GM18907 (cell line): ENCODE measurements around the gene AKAP7.
A peak's percentile ranks its signal among the peaks of the same experiment; 100 is the strongest.
"Not testable (repeated sequence)": the region's sequence is repeated elsewhere in the genome, so short reads cannot be mapped to it uniquely, and the experiment has no call there.

Experiments used
- ATAC-seq: cut with Tn5 transposase; IDR thresholded peaks from one replicate; pipeline ENCODE4 v1.9.1; 2021; ENCODE audit warnings: mild to moderate bottlenecking, moderate library complexity; ENCODE audit not compliant: unreplicated experiment

The AKAP7 gene

DNA sequence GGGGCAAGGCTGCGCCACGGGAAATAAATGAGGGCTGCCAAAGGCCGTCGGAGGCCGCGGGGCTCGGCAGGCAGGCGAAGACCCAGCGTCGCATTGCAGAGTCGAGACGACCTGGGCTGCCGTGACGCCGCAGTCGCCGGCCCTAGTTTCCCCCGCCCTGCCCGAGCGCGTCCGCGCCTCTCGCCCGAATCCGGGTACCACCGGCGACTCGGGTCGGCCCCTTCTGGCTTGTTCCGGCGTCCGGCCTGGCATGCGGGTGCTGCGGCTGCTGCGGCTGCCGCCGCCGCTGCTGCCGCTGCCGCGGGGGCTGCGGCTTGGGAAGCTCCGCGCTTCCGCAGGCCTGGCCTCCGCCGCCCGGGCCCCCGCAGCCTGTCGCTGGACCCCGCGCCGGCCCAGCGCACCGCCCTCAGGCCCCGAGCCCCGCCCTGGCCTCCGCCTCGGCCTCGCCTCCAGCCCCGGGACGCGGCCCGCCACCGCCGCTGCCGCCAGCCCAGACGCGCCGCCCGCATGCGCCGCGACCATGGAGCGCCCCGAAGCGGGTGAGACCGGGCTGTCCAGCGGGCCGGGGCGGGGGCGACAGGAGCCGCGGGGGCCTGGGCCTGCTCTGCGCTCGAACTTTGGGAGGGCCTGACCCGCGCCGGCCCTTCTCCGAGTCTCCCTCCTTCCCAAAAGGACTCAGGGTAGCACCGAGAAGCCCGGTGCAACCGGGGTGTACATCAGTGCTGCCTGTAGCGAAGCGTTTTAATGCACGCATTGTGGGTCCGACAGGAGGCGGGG lies at the start of gene AKAP7:
AKAP7 (plus strand) TSS at position 224 of the 777 bp plus-strand sequence; CDS start at position 521, 297 bp downstream.
- peak; percentile 80 for ATAC-seq

DNA sequence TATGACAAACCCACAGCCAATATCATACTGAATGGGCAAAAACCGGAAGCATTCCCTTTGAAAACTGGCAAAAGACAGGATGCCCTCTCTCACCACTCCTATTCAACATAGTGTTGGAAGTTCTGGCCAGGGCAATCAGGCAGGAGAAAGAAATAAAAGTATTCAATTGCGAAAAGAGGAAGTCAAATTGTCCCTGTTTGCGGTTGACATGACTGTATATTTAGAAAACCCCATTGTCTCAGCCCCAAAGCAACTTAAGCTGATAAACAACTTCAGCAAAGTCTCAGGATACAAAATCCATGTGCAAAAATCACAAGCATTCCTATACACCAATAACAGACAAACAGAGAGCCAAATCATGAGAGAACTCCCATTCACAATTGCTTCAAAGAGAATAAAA lies 44.9 kb upstream of the AKAP7 start:
- ATAC-seq = not testable (repeated sequence)

DNA sequence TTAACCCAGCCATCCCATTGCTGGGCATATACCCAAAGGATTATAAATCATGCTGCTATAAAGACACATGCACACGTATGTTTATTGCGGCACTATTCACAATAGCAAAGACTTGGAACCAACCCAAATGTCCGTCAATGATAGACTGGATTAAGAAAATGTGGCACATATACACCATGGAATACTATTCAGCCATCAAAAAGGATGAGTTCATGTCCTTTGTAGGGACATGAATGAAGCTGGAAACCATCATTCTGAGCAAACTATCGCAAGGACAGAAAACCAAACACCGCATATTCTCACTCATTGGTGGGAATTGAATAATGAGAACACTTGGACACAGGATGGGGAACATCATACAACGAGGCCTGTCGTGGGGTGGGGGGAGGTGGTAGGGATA lies 43.3 kb upstream of the AKAP7 start:
- ATAC-seq = not testable (repeated sequence)

DNA sequence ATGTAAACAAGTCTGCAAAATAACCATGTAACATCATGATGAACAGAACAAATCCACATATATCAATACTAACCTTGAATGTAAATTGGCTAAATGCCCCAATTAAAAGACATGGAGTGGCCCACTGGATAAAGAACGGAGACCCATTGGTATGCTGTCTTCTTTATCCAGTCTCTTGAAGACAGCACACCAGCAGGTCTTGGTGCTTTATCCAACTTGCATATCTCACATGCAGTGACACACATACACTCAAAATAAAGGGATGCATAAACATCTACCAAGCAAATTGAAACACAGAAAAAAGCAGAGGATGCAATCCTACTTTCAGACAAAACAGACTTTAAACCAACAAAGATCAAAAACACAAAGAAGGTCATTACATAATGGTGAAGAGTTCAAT lies 41.9 kb upstream of the AKAP7 start:
- ATAC-seq = no peak

DNA sequence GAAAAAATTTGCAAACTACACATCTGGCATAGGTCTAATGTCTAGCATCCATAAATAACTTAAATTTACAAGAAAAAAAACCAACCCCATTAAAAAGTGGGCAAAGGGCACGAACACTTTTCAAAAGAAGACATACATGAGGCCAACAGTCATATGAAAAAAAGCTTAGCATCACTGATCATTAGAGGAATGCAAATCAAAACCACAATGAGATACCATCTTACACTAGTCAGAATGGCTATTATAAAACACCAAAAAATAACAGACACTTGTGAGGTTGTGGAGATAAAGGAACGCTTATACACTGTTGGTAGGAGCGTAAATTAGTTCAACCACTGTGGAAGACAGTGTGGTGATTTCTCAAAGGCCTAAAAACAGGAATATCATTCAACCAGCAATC lies 38.5 kb upstream of the AKAP7 start:
- ATAC-seq = no peak

DNA sequence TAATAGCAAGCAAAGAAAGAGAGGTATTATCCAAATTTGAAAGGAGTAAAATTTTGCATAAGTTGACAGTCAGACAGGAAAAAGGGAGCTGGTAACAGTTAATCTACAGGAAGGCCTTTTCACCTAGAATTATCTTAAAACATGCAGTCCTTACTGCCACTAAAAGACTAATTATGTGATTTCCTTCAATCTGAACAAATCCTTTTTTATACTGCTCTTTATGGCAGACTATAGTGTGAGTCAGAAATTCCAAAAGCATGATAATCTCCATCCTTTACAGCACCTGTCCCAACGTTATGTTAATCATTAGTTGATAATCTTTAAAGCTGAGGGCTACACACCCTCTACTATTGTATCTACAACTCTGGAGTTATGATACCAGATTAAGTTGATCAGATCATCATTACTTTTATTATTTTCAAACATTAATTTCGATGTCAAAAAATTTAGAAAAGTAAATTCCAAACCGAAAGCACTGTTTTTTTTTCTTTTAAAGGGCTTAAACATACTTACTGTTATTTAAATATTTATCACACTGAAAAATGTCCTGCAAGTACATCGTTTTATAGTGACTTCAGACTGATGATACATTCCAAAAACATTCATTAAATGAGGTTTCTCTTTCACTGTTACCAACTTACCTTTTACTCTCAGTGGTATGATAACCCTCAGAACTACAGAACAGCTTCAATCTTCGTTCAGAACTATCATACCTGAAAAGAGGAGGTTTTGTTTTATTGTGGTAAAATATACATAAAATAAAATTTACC lies 33.2 kb upstream of the AKAP7 start:
- ATAC-seq = no peak

DNA sequence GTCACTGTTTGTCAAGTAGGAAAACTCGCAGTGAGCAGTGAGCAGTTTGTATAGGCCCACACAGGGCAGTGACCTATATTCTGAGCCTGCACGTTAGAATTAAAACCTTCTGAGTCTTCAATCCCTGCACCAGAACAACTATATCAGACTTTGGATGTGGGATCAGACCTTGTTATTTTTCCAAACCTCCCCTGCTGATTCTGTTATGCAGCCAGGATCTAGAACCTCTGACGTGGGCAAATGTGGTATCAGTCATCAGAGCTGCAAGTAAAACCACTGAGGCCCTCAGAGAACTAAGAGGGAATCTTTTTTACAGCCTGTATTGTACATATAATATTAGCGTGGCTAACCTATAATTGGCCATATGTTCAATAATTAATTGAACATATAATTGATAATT lies 32.0 kb upstream of the AKAP7 start:
- ATAC-seq = no peak

DNA sequence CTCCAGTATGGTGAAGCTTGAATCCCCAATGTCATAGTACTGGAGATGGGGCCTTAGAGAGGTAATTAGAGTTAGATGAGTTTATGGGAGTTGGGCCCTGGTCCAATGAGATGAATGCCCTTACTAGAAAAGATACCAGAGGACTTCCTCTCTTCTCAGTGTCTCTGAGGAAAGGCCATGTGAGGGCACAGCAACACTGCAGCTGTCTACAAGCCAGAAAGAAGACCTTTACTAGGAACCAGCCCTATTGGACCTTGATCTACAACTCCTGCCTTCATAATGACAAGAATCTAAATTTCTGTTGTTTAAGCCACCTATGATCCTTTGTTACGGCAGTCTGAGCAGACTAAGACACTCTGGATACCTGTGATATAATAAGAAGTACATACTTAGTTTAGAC lies 31.4 kb upstream of the AKAP7 start:
- ATAC-seq = no peak

DNA sequence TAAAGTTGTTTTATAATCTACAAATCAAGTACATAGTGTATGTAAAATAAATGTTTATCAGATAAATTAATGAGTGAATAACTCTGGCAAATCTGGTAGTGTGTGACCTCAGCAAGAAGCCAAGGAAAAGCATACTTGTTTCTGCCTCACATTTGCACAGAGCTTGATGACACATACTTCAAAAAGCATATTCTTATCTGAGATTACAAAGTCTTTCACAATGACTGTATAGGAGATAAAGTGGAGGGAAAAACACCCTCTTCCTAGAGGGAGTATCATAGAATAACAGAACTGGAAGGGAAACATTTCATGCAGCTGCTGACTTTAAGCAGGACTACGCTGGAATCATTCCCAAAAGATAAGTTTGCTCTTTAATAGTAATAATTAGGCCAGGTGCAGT lies 28.1 kb upstream of the AKAP7 start:
- ATAC-seq = no peak

DNA sequence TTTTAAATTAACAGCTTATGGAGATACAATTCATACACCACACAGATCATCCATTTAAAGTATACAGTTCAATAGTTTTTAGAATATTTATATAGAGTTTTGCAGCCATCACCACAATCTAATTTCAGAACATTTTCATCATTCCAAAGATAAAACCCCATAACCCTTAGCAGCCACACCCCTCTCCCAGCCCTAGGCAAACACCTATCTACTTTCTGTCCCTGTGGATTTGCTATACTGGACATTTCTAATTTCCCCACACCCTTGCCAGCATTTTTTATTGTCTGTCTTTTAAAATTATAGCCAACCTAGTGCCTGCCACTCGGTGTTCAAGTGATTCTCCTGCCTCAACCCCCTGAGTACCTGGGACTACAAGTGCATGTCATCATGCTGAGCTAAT lies 23.0 kb upstream of the AKAP7 start:
- no peak for ATAC-seq

DNA sequence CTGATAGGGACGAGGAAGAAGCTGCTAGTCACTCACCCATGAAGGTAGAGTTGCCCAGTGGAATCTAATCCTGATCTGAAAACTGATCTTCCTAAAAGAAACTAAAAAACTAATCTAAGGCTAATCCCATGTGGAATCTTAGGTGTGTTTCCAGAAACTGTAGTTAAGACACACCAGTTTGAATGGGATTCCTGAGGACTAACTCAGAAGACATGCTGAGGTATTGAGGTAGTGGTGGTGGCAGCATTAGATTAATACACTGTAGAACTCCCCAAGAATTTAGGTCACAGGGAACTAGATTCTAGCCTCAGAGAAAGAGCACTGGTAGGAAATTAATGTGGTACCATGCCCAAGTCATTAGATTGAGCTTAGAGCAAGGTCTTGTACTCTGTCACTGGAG lies 19.6 kb upstream of the AKAP7 start:
- ATAC-seq = no peak

DNA sequence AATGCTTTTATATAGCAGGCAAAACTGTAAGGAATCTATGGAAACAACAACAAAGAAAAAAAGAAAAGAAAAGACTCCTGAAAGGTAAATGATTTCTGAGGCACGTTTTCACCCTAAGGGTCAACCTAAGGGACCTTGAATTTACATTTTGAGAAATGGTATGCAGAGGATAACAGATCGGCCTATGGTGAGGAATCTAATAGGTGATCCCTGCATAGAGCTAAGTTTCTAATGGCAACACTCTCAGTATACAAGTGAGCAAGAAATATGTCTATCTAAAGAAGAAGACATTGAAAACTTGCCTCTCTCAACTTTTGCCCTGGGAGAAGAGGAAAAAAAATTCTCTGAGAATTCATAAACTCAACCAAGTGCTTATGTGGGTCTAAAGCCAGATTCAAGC lies 18.9 kb upstream of the AKAP7 start:
- ATAC-seq = no peak

DNA sequence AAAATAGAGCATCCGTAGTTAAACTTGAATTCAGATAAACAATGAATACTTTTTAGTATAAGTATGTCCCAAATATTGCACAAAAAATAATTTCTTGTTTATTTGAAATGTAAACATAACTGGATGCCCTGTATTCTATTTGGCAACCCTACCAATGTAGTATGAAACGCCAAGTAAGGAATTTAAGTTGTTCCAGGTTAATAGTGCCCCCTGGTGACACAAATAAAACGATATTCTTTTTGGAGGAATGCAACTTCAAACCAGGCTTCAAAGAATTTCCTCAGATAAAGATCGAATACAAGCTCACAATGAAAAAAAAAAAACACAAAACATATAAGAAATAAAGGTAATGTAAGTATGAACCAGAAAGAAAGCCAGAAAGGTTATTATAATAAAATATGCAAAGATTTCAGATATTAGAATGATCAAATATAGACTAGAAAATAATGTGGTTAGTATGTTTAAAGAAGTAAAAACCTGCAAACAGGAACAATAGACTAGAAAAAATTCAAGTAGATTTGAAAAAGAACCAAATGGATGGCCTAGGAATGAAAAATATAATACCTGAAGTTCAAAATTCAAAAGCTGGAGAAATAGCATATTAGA lies 18.4 kb upstream of the AKAP7 start:
- no peak for ATAC-seq

DNA sequence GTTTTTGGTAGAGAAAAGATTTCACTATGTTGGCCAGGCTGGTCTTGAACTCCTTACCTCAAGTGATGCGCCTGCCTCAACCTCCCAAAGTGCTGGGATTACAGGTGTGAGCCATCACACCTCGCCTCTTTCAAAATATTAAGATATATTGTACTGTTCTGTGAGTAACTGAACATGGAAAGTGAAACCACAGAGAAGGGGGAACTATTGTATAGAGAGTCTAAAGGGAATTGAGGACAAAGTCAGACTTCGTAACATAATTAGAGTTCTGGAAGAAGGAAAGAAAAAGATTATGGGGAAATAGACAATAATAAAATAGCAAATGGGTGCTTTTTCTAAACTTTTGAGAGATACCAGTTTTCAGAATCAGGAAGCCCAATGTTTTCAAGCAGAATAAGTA lies 17.4 kb upstream of the AKAP7 start:
- ATAC-seq = no peak

DNA sequence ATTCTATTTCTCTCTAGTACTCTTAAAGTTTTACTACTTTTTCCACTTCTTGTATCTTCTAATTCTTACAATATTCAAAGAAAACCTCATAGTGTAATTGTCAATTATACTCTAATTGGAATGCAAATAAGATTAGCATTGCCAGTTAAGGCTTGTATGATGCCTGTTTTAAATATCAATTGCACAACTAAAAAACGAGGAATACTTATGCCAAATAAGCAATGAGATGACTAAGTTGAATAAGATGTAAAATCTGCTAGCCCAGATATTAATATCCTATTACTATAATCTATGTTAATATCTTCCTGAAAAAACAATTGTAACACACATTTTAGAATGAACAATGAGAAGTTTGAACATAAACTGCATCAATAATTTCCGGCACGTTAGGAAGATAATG lies 13.3 kb upstream of the AKAP7 start:
- ATAC-seq = no peak

DNA sequence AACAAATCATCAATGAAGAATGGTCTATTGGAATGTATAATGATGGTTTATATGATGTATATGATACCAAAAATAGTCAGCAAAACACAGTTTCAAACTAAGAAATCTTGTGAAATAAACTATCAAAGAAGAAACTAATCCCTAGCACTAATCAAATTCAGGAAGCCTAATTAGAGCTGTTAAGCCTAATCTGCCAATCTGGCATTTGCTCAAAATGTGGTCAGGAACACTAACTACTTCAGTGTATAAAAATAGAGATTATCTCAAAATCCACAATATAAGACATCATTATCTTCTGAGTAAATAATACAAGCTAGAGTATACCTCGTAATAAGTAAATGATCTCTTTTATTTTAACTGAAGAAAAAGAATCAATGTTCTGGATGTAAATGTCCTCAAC lies 12.8 kb upstream of the AKAP7 start:
- ATAC-seq = no peak

DNA sequence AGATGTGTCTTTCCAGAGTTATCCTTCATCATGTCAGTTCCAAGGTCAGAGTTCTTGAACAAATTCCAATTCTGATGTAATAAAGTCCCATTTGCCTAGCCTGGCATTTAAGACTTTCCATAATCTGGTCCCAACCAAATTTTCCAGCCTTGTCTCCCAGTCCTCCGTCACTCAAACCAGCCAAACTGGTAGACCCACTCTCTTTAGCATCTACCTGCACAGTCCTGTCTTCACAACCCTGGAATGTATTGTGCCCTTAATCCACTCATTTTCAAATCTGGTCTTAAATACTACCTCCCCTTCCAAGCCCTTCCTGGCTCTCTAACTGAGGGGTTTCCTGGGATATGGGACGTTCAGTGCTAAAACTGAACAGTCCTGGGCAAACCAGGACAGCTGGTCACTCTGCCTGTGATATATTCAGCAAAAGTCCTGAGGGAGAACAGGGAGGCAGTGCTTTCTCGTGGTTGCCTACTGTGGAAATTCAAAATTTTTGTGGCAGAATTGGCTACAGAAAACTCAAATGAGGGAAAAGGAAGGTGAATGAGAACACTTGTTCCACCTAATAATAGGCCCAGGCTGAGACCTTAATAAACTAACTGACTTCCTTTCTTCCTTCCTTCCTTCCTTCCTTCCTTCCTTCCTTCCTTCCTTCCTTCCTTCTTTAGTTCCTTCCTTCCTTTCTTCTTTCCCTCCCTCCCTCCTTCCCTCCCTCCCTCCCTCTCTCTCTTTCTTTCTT lies 10.8 kb upstream of the AKAP7 start:
- ATAC-seq = no peak

DNA sequence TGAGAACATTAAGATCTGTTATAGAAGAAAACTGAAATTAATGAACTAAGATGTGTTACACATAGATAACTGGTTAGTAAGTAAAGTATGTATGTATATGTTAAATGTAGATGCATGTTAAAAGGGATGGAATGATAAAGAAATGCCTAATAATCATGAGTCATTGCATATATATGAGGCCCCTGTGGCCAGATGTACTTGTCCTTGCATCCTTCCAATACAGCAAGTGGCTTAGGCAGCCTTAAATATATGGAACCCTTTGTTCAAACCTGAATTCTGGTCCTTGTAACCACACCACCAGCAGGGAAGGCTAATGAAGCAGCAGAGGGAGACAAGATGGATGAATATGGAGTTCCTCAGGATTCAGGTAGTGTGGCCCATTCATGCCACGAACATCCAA lies 9.8 kb upstream of the AKAP7 start:
- ATAC-seq = no peak

DNA sequence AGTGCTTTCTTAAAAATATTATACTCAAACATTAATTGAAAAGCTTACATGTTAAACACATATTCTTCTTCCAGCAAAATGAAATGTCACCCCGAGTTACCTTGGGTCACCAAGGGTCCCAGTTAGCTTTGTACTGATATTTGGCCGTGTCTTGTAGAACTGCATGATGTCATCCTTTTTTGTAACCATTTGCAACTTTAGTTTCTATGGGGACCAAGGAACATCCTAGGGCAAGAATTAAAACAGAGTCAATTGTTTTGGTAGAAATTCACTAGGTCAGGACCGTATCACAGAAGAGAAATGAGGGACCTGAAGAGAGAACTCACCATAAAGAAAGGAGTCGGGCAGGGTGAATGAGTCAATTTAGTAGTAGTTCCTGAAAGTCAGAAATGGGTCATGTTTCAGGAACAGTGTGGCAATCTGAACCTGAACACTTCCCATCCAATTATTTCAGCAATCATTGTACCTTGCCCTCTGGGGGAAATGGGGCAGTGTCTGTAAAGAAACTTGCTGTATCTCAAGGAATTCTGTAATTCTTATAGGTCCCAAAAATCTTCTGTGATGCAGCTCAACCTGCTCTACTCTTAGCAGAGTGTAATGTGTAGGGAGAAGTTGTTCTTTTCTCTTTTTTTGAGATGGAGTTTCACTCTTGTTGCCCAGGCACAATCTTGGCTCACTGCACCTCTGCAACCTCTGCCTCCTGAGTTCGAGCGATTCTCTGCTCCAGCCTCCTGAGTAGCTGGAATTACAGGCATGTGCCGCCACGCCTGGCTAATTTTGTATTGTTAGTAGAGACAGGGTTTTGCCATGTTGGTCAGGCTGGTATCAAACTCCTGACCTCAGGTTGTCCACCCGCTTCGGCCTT lies 5.3 kb upstream of the AKAP7 start:
- ATAC-seq = no peak

DNA sequence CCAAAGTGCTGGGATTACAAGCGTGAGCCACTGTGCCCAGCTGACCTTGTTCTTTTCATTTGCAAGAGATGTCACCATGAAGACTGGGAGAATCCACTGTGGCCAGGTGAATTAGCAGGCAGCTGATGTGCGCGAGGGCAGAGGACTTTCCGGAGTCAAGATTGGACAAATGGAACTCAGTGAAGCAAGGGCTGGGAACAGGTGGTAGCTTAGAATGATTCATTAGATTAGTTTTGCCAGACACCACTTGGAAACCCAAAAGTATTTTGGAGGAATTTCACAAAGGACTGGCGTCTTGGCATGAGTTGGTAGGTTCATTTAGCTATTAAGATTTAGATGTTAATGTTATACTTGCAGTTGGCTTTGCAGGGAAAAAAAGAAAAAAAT lies 4.7 kb upstream of the AKAP7 start:
- ATAC-seq = no peak
